ENCODE results near the gene NAP1L4. TPM values are rescaled to one million over a fixed set of nuclear protein-coding genes. Genes with fewer than 3 reads are reported as not detected.

NAP1L4 gene
- total RNA-seq, 2 experiments from 2014 or later: 240 to 245 TPM

DNA sequence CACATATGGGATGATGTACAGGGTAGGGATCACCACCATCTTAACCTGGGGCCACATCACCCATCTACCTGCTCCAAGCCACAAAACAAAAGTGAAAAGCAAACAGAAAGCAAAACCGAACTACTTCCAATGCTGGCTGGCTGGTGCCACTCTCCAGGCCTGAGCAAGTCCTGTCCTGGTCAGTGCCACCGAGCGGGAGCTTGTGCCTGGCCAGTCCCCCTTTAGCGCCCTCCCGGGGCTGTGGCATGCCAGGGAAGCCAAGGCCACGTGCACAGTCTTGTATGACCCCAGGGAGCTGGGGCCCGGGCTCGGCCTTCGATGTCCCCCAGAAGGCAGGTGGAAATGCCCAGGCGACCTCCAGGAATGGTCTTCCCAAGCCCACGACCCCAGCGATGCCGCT, 17.9 kb upstream of the NAP1L4 start:
- Mint-ChIP-seq H3K36me3 (ENCODE audit: low read depth) (peaks cover 47% of the 10 kb centered on the region), H3K9me3 (no peaks in the 10 kb centered on the region), H3K4me1 (ENCODE audit: low read depth) (peaks cover 14% of the 10 kb centered on the region), H3K27me3 (ENCODE audit: low read depth) (no peaks in the 10 kb centered on the region), H3K27ac (no peak overlapping the region), H3K4me3 (no peak overlapping the region)
- intact Hi-C loops (cut with micrococcal nuclease): no loop called here
- CTCF ChIA-PET: interaction anchor here (0.7 to 1.3 kb wide), 2 partner anchors 30 to 119 kb away, joined by 3 to 4 read pairs; no protein-coding TSS in a partner anchor
- DNase-seq: no peak

DNA sequence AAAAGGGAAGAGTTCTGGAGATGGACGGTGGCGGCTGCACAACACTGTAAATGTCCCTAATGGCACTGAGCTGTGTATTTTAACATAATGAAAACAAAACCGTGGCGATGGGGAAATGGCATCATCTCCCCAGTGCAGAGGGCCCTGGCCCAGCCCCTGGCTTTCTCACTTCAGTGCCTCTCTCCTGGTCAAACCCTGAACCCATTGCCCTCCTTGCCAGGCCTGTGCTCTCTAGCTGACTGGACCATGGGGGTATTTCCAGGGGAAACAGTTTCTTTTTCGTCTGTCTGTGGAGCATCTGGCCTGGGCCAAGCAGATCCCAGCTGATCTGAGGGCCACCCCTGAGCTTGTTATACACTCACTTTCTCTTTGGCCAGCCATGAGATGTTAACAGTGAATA, 17.4 kb upstream of the NAP1L4 start:
- Mint-ChIP-seq H3K27me3 (ENCODE audit: low read depth) (no peaks in the 10 kb centered on the region), H3K4me3 (no peak overlapping the region), H3K9me3 (no peaks in the 10 kb centered on the region), H3K27ac (no peak overlapping the region), H3K4me1 (ENCODE audit: low read depth) (peaks cover 8% of the 10 kb centered on the region), H3K36me3 (ENCODE audit: low read depth) (peaks cover 44% of the 10 kb centered on the region)
- CTCF ChIA-PET: interaction anchor here (0.7 to 1.3 kb wide), 2 partner anchors 30 to 118 kb away, joined by 3 to 4 read pairs; no protein-coding TSS in a partner anchor
- no peak for DNase-seq
- intact Hi-C loops (cut with micrococcal nuclease): no loop called here

DNA sequence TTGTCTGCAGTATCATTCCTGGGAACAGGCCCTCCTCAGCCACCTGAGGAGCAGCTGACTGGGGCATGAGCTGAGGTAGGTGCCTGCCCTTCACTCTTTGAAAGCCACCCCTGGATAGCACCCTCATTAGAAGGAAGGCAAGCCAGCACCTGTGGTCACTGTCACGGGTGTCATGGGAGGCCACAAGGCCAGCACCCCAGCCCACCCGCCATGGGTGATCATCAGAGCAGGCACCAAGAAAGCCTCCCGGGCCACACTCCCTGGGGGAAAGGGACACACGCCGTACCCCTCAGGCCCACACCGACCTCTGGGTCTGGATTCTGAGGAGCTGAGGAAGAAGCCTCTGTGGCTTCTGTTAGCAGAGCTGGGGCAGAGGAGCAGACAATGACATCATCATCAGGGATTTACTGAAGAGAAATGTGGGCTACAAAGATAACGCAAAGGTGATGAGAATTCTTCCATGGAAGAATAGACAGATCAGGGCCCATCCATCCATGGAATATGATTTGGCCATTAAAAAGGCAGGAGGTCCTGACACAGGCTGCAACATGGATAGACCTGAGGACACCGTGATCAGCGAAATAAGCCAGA, 16.7 kb upstream of the NAP1L4 start:
- H3K4me1 Mint-ChIP-seq (ENCODE audit: low read depth): peaks cover 3% of the 10 kb centered on the region
- no peak overlapping the region for H3K4me3 Mint-ChIP-seq
- peak overlapping the region; percentile 41 for H3K27ac Mint-ChIP-seq
- intact Hi-C loops (cut with micrococcal nuclease): no loop called here
- H3K27me3 Mint-ChIP-seq (ENCODE audit: low read depth): no peaks in the 10 kb centered on the region
- no peaks in the 10 kb centered on the region for H3K9me3 Mint-ChIP-seq
- DNase-seq: no peak
- CTCF ChIA-PET: interaction anchor here (1.3 kb wide), 1 partner anchor 29 kb away, joined by 4 read pairs; no protein-coding TSS in a partner anchor
- H3K36me3 Mint-ChIP-seq (ENCODE audit: low read depth): peaks cover 48% of the 10 kb centered on the region

DNA sequence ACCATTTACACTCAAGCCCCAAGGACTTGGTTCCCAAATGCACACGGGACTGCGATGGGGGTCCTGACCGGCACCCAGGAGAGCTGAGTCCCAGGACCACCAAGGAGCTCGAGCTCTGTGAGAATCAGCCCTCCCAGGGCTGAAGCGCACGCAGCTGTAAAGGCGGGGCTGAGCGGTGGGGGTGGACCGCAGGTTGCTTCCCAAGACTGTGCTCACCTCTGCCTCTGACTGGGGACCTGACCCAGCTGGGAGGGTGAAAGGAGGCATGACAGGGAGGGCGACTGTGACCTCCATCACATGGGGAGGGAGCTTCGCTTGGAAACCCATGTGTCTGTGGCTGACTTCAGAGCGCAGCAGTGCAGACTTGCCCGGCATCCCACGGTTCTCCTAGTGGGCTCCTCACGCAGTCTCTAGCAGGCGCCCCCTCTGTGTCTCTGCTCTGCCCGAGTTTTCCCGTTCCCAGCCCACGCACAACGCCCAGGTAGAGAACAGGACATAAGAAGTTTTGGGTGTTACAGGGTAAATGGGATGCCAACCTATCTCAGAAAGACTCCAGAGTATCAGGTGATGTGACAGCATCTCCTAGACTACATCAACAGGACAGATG, 15.4 kb upstream of the NAP1L4 start:
- H3K4me1 Mint-ChIP-seq (ENCODE audit: low read depth): no peaks in the 10 kb centered on the region
- CTCF ChIA-PET: no interaction called here
- H3K27me3 Mint-ChIP-seq (ENCODE audit: low read depth): no peaks in the 10 kb centered on the region
- H3K4me3 Mint-ChIP-seq: no peak overlapping the region
- no peak overlapping the region for H3K27ac Mint-ChIP-seq
- DNase-seq: no peak
- intact Hi-C loops (cut with micrococcal nuclease): no loop called here
- H3K9me3 Mint-ChIP-seq: no peaks in the 10 kb centered on the region
- peaks cover 58% of the 10 kb centered on the region for H3K36me3 Mint-ChIP-seq (ENCODE audit: low read depth)

DNA sequence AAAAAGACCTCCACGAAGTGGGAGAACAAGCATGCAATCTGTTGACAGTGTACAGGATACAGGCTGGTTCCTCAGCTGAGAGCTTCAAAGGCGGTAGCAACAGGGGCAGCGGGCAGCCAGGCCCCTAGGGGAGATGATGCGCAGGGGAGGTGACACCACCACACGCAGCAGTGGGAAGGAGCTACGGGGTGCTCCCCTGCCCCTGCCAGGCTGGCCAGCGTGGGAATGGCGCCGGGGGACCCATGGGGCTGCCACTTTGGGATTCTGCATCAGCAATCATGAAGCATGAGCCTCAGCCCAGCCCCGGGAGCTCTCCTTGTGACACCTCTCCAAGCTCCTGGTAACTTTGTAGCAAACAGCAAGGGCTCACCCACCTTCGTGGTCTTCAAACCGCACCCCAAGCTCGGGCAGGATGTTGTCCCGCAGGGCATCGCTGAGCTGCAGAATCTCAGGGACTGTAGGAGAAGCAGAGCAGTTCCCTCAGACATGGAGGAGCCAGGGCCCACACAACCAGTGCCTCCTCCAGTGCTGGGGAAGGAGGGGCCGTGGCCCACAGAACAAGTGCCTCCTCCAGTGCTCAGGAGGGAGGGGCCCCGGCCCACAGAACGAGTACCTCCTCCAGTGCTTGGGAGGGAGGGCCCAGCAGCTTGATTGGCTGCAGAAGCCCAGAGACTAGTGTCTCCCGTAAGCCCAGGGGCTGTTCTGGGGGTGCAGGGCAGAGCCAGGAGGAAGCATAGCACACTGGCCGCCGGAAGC, 14.6 kb upstream of the NAP1L4 start:
- Mint-ChIP-seq H3K27me3 (ENCODE audit: low read depth) (no peaks in the 10 kb centered on the region), H3K4me3 (no peak overlapping the region), H3K4me1 (ENCODE audit: low read depth) (no peaks in the 10 kb centered on the region), H3K27ac (no peak overlapping the region), H3K9me3 (no peaks in the 10 kb centered on the region), H3K36me3 (ENCODE audit: low read depth) (peaks cover 58% of the 10 kb centered on the region)
- no peak for DNase-seq
- intact Hi-C loops (cut with micrococcal nuclease): no loop called here
- CTCF ChIA-PET: no interaction called here

DNA sequence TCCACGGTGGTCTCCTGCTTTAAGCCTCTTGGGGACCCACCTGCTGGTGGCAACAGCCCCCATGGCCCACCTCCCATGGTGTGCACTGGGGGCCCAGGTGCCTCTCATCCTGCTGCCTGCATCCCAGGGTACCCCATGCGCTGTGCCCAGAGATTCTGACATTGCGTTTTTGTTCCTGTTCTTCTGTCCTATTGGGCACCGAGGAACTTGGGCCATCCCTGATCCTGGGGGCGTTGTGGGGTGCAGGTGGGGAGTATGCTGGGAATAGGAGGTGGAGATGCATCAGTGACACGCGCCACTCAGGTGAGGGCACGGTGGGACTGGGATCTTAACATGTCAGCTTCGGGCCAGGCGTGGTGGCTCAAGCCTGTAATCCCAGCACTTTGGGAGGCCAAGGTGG, 12.4 kb upstream of the NAP1L4 start:
- Mint-ChIP-seq H3K4me1 (ENCODE audit: low read depth) (no peaks in the 10 kb centered on the region), H3K9me3 (no peaks in the 10 kb centered on the region), H3K36me3 (ENCODE audit: low read depth) (peaks cover 53% of the 10 kb centered on the region), H3K27me3 (ENCODE audit: low read depth) (no peaks in the 10 kb centered on the region), H3K4me3 (no peak overlapping the region), H3K27ac (no peak overlapping the region)
- CTCF ChIA-PET: no interaction called here
- intact Hi-C loops (cut with micrococcal nuclease): no loop called here
- no peak for DNase-seq

DNA sequence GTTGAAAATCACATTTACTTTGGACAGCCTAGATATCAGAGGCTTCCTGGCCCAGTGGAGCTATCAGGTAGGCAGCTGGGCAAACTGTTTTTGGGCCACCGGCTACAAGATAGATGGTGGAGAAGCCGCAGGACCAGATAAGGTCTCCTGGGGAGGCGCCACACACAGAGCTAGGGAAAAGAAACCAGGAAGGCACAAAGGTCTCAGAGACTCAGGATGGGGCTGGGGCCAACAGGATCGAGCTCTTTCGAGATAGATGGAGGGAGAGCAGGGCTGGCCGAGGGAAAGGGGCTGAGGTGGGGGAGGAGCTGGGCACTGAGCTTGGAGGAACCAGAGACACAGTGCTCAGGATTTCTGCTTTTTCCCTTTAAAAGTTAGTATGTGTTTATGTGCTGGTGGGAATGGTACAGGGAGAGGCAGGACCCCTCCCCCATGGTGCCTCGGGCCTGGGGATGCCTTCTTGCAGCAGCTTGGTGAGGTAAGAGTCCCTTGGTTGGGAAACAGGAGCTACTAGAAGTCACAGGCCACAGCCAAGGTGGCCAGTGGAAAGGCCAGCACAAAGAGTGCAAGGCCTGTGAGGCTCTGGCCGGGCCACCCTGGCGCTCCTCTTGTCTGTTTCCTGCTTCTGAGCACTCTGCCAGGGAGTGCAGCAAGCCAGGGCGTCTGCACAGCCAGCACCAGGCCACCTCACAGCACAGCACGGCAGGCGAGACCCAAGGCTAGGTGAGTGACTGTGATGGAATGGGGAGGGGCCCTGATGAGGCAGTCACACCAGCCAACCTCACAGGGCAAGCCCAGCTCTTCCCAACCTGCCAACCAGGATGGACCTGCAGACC, 11.5 kb upstream of the NAP1L4 start:
- Mint-ChIP-seq H3K4me1 (ENCODE audit: low read depth) (no peaks in the 10 kb centered on the region), H3K27me3 (ENCODE audit: low read depth) (no peaks in the 10 kb centered on the region), H3K36me3 (ENCODE audit: low read depth) (peaks cover 46% of the 10 kb centered on the region), H3K27ac (no peak overlapping the region), H3K4me3 (no peak overlapping the region), H3K9me3 (no peaks in the 10 kb centered on the region)
- CTCF ChIA-PET: interaction anchor here (0.9 kb wide), 1 partner anchor 583 kb away, joined by 3 read pairs; no protein-coding TSS in a partner anchor
- intact Hi-C loops (cut with micrococcal nuclease): no loop called here
- DNase-seq: no peak

DNA sequence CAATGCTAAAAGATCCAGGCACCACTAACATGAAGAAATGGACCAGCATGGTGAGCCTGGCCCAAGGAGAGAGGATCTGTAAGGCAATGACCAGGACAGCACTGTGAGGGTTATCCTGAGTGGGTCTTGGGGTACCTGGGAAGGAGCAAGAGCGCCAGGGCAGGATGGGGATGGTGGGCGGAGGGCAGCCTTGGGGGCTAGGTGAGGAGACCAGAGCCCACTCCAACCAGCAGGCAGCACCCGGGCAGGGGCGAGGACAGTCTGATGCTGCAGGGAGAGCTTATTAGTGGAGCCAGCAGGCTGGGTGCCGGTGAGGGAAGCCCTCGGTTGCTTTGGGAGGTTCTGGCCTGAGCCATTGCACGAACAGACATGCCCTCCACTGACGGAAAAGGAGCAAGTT, 10.7 kb upstream of the NAP1L4 start:
- no peaks in the 10 kb centered on the region for H3K4me1 Mint-ChIP-seq (ENCODE audit: low read depth)
- CTCF ChIA-PET: interaction anchor here (0.9 kb wide), 1 partner anchor 582 kb away, joined by 3 read pairs; no protein-coding TSS in a partner anchor

DNA sequence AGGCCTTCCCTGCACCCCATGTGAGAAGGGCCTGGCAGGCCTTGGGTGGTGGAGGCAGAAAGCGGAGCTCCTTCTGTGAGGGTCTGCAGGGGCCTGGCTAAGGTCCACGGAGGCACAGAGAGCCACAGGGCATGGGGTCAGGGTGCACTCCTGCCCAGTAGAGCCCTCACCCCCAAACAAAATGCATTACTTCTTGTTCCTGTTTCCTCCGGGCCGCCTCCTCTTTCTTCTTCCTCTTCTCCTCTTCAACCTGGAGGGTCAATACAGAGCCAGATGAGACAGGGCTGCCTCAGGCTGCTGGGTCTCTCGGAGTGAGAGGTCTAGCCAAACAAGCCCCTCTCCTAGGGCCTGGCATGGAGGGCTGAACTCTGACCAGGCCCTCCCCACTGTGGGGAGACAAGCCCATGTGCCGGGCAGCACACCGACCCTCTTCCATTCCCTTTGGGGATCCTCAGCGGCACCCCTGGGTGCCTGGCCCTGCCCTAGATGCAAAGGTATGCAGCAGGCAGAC, 10.3 kb upstream of the NAP1L4 start:
- Mint-ChIP-seq H3K27ac (no peak overlapping the region), H3K4me1 (ENCODE audit: low read depth) (no peaks in the 10 kb centered on the region), H3K36me3 (ENCODE audit: low read depth) (peaks cover 42% of the 10 kb centered on the region), H3K9me3 (no peaks in the 10 kb centered on the region), H3K27me3 (ENCODE audit: low read depth) (no peaks in the 10 kb centered on the region), H3K4me3 (no peak overlapping the region)
- CTCF ChIA-PET: interaction anchor here (0.9 kb wide), 1 partner anchor 582 kb away, joined by 3 read pairs; no protein-coding TSS in a partner anchor
- intact Hi-C loops (cut with micrococcal nuclease): no loop called here
- no peak for DNase-seq

More for the DNA sequence above, 10.7 kb upstream of the NAP1L4 start:
- H3K27ac Mint-ChIP-seq: no peak overlapping the region
- H3K4me3 Mint-ChIP-seq: no peak overlapping the region
- H3K9me3 Mint-ChIP-seq: no peaks in the 10 kb centered on the region
- intact Hi-C loops (cut with micrococcal nuclease): no loop called here
- H3K27me3 Mint-ChIP-seq (ENCODE audit: low read depth): no peaks in the 10 kb centered on the region
- no peak for DNase-seq
- H3K36me3 Mint-ChIP-seq (ENCODE audit: low read depth): peaks cover 45% of the 10 kb centered on the region

DNA sequence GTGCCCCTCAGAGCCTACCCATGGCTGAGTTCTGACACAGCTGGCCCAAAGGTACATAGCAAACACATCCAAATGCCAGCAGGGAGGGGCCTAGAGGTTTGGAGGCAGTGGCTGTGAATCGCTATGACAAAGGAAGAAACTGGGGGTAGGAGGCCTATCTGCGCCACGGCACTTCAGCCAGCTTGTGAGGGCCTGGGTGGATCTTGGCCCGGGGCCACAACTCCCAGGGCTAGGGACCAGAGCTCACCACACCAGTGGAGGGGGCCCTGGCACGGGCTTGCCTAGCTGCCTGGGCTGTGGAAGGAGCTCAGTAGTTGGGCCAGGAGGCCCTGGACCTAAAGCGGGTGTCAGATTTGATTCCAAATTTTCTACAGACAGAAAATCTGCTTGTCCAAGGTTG, 9.4 kb upstream of the NAP1L4 start:
- peaks cover 41% of the 10 kb centered on the region for H3K36me3 Mint-ChIP-seq (ENCODE audit: low read depth)
- intact Hi-C loops (cut with micrococcal nuclease): no loop called here
- H3K27ac Mint-ChIP-seq: no peak overlapping the region
- H3K9me3 Mint-ChIP-seq: no peaks in the 10 kb centered on the region
- no peaks in the 10 kb centered on the region for H3K4me1 Mint-ChIP-seq (ENCODE audit: low read depth)
- no peaks in the 10 kb centered on the region for H3K27me3 Mint-ChIP-seq (ENCODE audit: low read depth)
- no peak for DNase-seq
- no peak overlapping the region for H3K4me3 Mint-ChIP-seq
- CTCF ChIA-PET: interaction anchor here (0.6 kb wide), 1 partner anchor 340 kb away, joined by 5 read pairs; no protein-coding TSS in a partner anchor

DNA sequence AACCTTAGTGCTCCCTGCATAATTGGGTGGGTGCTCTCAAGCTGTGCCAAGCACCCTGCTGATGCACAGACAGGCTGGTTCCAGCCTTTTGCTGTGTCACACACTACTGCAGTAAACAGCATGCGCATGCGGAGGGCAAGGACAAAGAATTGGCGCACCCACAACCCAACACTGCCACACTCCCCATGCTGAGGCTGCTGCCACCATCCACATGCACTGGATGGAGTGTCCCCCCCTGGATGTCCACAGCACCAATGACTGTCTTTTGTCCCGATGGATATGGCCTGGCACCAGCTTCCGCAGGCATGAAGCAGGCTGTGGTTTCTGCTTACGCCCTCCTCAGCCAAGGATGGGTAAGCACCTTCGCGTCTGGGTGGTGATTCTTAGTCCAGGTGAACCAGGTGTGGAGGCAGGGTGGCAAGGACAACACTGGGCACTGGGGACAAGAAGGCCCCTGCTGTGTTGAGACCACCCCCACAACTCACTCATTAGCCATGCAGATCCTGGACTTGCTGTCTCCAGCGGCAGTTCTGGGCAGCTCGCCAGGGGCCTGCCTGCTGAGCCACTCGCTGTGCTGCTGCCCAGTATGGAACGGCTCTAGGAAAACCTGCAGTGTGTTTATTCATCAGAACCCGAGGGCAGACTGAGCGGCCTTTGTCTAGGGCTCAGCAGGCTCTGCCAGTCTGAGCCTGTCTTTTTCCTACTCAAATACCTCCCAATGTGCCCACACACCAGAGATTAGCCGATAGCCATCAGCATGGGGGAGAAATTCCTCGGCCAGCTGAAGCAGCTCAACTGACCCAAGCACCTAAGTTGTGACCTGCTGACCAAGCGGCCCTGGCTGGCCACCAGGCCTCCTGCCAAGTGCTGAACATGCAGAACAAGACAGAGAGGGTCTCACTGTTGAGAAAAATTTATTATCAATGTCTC, 8.2 kb upstream of the NAP1L4 start:
- CTCF ChIA-PET: no interaction called here
- DNase-seq: no peak
- H3K36me3 Mint-ChIP-seq (ENCODE audit: low read depth): peaks cover 36% of the 10 kb centered on the region
- intact Hi-C loops (cut with micrococcal nuclease): no loop called here
- H3K4me3 Mint-ChIP-seq: no peak overlapping the region
- no peaks in the 10 kb centered on the region for H3K4me1 Mint-ChIP-seq (ENCODE audit: low read depth)
- H3K27me3 Mint-ChIP-seq (ENCODE audit: low read depth): no peaks in the 10 kb centered on the region
- no peaks in the 10 kb centered on the region for H3K9me3 Mint-ChIP-seq
- no peak overlapping the region for H3K27ac Mint-ChIP-seq
